HG03108 (cell line): ENCODE results near the gene ELMOD1.

Experiments used
- ATAC-seq: cut with Tn5 transposase; IDR thresholded peaks from one replicate; pipeline ENCODE4 v1.9.1; 2021; ENCODE audit warnings: moderate library complexity; ENCODE audit not compliant: unreplicated experiment

The ELMOD1 gene

GRCh38 chr11:107583629-107584195 is 7.2 kb upstream of the ELMOD1 start:
- no peak for ATAC-seq

DNA sequence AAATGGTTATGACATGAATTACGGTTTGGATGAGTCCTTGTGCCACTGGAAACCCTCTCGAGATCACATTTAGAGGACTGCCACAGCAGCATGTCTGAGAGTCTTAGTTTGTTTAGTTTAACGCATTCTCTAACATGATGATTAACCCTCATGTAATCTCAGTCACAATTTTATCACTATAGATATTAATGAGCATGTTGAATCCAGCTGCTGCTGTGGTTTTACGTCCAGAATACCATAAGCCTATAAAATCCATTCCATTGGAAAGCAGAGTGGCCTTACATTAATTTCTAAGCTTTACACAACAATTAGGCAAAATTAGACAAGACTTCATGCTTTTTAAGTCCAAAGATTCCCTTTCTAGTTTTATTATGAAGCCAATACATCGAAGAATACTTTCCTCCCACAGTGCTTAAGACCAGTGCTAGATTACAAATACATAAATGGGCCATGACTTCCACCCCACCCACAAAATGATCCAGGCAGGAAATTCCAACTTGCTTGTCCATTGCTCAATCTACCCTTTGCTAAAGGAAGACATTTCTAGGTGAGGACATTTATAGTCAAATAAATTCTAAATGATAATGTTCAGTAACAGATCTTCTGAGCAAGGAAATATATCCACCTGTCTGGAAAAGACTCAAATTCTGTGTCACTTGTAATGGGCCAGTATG is 3.5 kb upstream of the ELMOD1 start:
- ATAC-seq = no peak

- ATAC-seq = peak; percentile 32
Observed at GRCh38 chr11:107591378-107592230, 657 bp downstream of the ELMOD1 start.

DNA sequence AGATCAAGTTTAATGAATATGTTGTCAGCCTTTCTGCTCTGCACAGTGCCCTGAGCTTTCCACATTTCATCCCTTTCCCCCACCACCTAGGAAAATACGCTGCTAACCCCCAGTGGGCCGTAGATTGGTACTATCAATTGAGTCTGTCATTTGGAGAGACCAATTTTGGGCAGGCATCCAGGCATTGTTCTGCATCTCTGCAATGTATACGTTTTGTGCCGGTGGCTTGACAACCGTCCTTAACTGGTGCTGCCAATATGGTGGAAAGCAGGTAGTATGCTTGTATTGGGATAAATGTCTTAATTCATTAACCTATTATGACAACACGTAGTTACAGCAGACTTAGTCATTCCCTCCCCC is 1.3 kb downstream of the ELMOD1 start:
- ATAC-seq = no peak

GRCh38 chr11:107592813-107593212 is 1.9 kb downstream of the ELMOD1 start:
- ATAC-seq = no peak

- no peak for ATAC-seq
Observed at GRCh38 chr11:107593951-107594350, 3.0 kb downstream of the ELMOD1 start.

- no peak for ATAC-seq
Observed at GRCh38 chr11:107594736-107595135, 3.8 kb downstream of the ELMOD1 start.

DNA sequence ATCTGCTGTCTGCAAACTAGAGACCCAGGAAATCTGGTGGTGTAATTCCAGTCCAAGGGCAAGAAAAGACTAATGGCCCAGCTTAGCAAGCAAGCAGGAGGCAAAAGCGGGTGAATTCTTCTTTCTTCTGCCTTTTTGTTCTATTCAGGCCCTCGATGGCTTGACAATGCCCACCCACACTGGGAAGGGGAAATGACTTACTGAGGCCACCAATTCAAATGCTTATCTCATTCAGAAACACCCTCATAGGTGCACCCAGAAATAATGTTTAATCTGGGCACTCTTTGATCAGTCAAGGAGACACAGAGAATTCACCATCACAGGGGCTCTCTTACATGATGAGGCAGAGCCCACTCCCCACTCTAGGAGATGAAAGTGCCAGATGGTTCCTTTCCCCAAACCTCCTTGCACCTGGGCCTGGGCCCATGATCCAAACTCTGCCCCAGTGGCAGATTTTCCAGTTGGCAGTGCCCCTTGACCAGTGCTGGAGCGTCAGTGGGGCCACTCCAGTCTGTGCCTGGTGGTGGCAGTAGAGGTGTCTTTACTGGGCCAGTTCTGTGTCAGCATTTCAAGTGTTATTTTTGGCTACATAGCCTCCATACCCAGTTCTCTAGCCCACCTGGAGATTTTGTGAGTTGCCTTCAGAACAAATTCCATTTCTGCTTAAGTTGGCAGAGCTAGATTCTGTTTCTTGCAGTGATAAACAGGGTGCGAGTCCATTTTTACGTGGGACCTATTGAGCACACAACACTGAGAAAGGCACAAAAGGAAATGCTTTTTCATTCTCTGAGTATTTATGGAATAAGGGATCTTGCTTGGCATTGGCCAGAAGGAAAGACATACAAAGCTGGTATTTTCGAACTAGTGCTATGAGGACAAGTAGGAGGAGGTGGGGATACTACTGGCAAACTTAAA is 7.5 kb downstream of the ELMOD1 start:
- ATAC-seq = peak; percentile 66

- ATAC-seq = no peak
Observed at GRCh38 chr11:107605061-107606006, 14.4 kb downstream of the ELMOD1 start.

DNA sequence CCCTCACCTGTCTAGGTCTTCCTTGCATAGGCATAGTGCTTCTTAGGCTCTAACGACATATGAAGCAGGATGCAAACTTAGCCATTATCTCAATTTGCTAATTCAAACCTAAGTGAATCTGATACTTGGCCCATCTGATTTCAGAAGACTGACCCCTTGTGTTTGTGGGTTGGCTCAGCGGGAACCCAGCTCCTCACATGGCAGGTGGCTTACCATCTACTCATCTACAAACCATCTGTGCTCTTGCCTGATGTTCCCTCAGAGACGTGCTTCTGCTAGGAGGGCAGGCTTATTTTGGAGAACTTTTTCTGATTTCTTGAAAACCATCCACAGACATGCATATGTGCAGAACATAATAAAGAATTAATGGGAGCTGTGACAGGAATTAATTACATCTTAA is 15.2 kb downstream of the ELMOD1 start:
- ATAC-seq = no peak

DNA sequence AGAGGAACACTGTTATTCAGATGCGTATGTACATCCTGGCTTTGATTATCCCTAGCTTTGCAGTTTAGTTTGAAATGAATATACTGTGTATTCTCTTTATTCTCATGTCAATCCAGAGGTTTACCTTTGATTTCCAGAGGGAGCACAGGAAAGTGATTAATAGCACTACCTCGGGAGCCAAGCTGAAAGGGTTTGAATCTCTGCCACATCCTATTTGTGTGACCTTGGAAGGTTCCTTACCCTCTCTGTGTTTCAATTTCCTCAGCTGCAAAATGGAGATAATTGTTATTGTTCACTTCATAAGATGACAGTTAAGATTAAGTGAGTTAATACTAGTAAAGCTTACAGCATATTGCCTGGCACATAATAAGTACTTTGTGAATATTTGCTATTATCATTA is 17.9 kb downstream of the ELMOD1 start:
- no peak for ATAC-seq

DNA sequence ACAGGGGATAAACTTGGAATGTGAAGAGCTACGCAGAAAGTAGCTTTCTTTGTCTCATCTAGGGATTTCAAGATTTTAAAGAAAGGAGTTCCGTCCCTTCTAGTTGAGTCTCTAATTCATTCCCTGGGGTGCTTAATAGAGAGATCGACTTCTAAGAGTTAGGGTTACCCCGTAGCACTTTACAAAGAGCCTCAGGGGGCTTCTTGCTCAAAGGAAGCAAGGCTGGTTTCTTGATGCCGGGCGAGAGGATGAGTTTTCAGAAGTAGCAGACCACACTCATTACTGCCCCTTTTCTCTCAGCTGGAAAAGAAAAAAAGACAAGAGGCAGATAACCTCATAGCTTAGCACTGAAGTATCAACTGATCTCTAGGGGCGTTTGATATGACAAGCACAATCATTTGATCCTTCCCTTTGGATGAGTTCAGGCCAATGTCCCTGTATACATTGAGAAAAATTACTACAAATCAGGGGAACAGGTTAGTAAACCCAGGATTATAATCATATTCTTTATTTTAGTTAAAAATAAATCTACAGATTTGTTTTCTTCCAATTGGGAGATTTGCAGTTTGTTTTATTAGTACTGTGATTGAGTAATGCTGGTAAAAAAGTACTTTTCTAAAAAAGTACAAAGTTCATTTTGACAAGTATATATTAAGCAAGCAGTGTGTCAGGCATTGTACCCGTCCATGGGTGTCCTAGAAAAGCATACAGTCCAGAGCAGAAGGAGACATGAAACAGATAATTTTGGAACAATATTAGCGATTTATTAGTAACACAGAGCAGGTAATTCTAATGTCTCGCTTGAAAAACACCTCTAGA is 18.7 kb downstream of the ELMOD1 start:
- no peak for ATAC-seq

DNA sequence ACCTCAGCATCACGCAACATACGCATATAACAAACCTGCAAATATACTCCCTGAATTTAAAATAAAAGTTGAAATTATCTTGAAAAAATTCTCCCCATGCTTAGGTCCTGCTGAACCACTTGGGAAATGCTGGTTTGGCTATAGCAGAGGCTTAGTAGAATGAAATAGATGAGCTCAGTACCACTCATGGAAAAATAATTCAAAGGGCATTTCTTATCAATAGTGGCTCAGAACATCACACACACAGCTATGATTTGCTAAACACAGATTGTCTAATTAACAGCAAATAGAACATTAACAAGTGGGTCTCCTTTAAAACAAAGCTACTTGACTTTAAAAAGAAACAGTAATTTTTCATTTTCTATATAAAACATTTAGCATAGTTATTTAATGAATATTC is 21.5 kb downstream of the ELMOD1 start:
- ATAC-seq = no peak

- ATAC-seq = no peak
Observed at GRCh38 chr11:107619926-107620325, 29.0 kb downstream of the ELMOD1 start.

DNA sequence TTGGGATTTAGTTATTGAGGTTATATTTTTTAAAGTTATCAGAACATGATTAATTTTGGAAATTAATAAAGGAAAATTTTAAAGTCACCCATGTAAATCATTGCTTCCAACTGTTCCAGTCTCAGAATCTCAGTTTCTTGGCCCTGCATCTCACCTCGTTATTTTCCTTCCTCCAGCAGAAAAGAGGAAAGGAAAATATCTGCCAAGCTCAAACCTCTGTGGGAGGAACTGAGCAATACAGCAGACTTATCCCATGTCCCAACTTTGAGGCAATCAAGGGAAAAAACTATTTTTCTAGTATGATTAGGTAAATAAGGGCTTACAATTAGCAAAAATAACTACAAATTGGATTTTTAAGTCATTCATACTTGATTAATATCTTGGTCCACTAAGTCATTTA is 30.1 kb downstream of the ELMOD1 start:
- ATAC-seq = no peak

GRCh38 chr11:107623183-107623582 is 32.2 kb downstream of the ELMOD1 start:
- ATAC-seq = no peak

DNA sequence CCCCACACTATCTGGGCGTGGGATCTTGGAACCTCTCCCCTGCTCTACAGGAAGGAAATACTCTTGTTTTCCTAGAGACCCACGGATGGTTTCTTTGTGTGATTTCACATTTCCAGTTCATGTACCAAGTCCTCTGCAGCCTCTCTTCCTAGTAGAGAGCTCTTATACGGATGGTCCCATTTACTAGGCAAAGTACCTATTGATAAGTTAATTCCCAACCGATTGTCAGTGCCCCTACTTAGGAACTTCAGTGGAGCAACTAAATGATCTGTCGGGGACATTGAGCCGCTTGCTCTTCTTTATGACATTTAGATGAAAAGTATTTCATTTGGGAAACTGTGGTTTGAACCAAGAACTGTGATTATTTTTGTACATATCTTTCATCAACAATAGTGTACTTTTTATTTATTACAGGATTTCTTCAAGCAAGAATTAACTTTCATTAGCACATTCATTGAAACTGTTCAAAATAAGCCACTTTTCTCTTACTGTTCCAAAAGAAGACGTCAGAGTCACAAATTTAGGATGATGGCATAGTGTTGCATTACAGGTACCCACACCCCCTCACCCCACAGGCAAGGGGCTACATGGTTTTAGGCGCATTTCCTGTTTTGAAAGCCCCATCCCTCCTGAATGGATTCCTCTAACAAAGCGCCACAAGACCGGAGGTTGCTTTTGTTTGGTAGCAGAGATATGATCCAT is 34.2 kb downstream of the ELMOD1 start:
- ATAC-seq = no peak

- ATAC-seq = no peak
Observed at GRCh38 chr11:107625685-107625989, 34.7 kb downstream of the ELMOD1 start.

DNA sequence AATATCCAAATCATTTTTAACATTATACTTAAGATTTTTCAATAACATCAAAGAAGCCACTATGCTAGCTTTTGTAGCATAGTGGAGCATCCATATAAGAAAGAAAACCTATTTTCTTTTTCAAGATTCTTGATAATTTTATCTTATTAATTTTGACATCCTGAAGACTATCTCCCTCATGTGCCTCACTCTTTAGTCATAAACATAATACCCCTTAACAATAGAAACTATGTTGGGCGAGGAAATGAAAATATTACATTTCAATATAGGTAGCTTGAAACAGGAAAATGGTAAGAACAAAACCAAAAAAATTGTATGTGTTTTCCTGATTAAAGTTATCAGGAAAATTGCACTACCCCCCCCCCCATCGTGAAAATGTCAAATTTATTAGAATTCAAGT is 40.1 kb downstream of the ELMOD1 start:
- no peak for ATAC-seq
